A673 (cell line): ENCODE measurements around the gene ULK4. TPM values are rescaled to one million over a fixed set of nuclear protein-coding genes. Genes with fewer than 3 reads are reported as not detected.

Experiments used
- BruUV-seq: library from RNA; stranded (reverse); fragments of 400-500 nt; replicated peaks from 2 replicates; lab custom pipeline; 2021; lab: Mats Ljungman, UMichigan
- CTCF ChIA-PET: fragments of 300-600 bp; sonication (Branson Sonifier 250); formaldehyde crosslinking; loops from one replicate; lab custom pipeline; 2022; ENCODE audit warnings: antibody characterized with exemption; lab: Charles Lee
- POLR2A ChIA-PET: fragments of 300-600 bp; sonication (Branson Sonifier 250); formaldehyde crosslinking; loops from one replicate; lab custom pipeline; 2022; ENCODE audit warnings: antibody characterized with exemption; ENCODE audit not compliant: low non-redundant PET; lab: Charles Lee
- DNase-seq: peaks from one replicate; pipeline ENCODE4 v3.0.0-alpha.2; 2015; ENCODE audit warnings: low spot score
- H3K27ac ChIP-seq: fragments of 200-600 bp; sonication (generic); 2 replicates; pipeline ENCODE4 v1.5.1; 2016; ENCODE audit warnings: mixed run types, low read depth, mild to moderate bottlenecking, mixed read lengths, antibody characterized with exemption, low read length; ENCODE audit not compliant: poor library complexity, severe bottlenecking
- H3K27me3 ChIP-seq: fragments of 200-600 bp; sonication (generic); replicated peaks from 2 replicates; pipeline ENCODE4 v1.6.1; 2017; ENCODE audit warnings: mixed run types, low read depth, mild to moderate bottlenecking, mixed read lengths, antibody characterized with exemption, low read length; ENCODE audit not compliant: insufficient read depth, poor library complexity
- H3K36me3 ChIP-seq: fragments of 200-600 bp; sonication (generic); 2 replicates; pipeline ENCODE4 v1.6.1; 2016; ENCODE audit warnings: mixed run types, mild to moderate bottlenecking, mixed read lengths, antibody characterized with exemption, low read length; ENCODE audit not compliant: insufficient read depth, poor library complexity, severe bottlenecking
- H3K4me1 ChIP-seq: fragments of 200-600 bp; sonication (generic); 2 replicates; pipeline ENCODE4 v1.6.1; 2017; ENCODE audit warnings: mixed run types, mild to moderate bottlenecking, mixed read lengths, antibody characterized with exemption, low read length; ENCODE audit not compliant: insufficient read depth, poor library complexity, severe bottlenecking
- H3K4me3 ChIP-seq: fragments of 200-600 bp; sonication (generic); 2 replicates; pipeline ENCODE4 v1.5.1; 2016; ENCODE audit warnings: low read depth, mixed run types, mild to moderate bottlenecking, mixed read lengths, low read length; ENCODE audit not compliant: poor library complexity, severe bottlenecking
- H3K9me3 ChIP-seq: fragments of 200-600 bp; sonication (generic); 2 replicates; pipeline ENCODE4 v1.6.1; 2016; ENCODE audit warnings: mixed run types, low read depth, mild to moderate bottlenecking, mixed read lengths, antibody characterized with exemption, low read length; ENCODE audit not compliant: poor library complexity, severe bottlenecking
- CTCF ChIP-seq: fragments of 300-800, 200-600 bp; sonication (generic); conservative IDR thresholded peaks from 2 replicates; pipeline ENCODE4 v1.5.1; 2017; ENCODE audit warnings: low read depth, mild to moderate bottlenecking, antibody characterized with exemption, low read length, moderate library complexity, mixed read lengths
- EZH2 ChIP-seq: fragments of 200-600 bp; sonication (generic); IDR thresholded peaks from 2 replicates; pipeline ENCODE4 v1.6.1; 2017; ENCODE audit warnings: borderline replicate concordance, low read depth, mild to moderate bottlenecking, mixed read lengths, antibody characterized with exemption, low read length; ENCODE audit not compliant: poor library complexity, severe bottlenecking
- intact Hi-C: fragments of 100-400 bp; cut with micrococcal nuclease; formaldehyde crosslinking; loops from one replicate; pipeline ENCODE4 v1.10.0; 2022; ENCODE audit not compliant: unreplicated experiment
- total RNA-seq: library from RNA; stranded (reverse); gene quantifications from 2 replicates; pipeline ENCODE4 v1.2.3, GENCODE V29; 2021

Gene ULK4
- total RNA-seq, 1 experiment from 2014 or later = 7.4 TPM

GRCh38 chr3:41498847-41499246 lies 463.1 kb downstream of the ULK4 start:
- CTCF ChIA-PET = no interaction called here
- Histone ChIP-seq H3K27ac (no peak overlapping the region), H3K27me3 (no peaks in the 10 kb centered on the region), H3K4me1 (no peaks in the 10 kb centered on the region), H3K9me3 (no peaks in the 10 kb centered on the region), H3K4me3 (no peak overlapping the region), H3K36me3 (no peaks in the 10 kb centered on the region)
- POLR2A ChIA-PET = no interaction called here
- intact Hi-C loops = no loop called here
- no peak for DNase-seq
- TF ChIP-seq CTCF (no peak), EZH2 (no peak)
- BruUV-seq = no TSS peak

GRCh38 chr3:41490360-41490759 lies 471.5 kb downstream of the ULK4 start:
- CTCF ChIA-PET = no interaction called here
- no peak for DNase-seq
- Histone ChIP-seq H3K4me1 (no peaks in the 10 kb centered on the region), H3K4me3 (no peak overlapping the region), H3K27ac (no peak overlapping the region), H3K27me3 (no peaks in the 10 kb centered on the region), H3K9me3 (no peaks in the 10 kb centered on the region), H3K36me3 (no peaks in the 10 kb centered on the region)
- intact Hi-C loops = no loop called here
- BruUV-seq = no TSS peak
- TF ChIP-seq EZH2 (no peak), CTCF (no peak)
- POLR2A ChIA-PET = no interaction called here

GRCh38 chr3:41489231-41489630 lies 472.7 kb downstream of the ULK4 start:
- no peaks in the 10 kb centered on the region for H3K4me1 ChIP-seq
- no peaks in the 10 kb centered on the region for H3K27me3 ChIP-seq
- TF ChIP-seq CTCF (no peak), EZH2 (no peak)
- no peak overlapping the region for H3K27ac ChIP-seq
- no peak for DNase-seq
- intact Hi-C loops = no loop called here
- BruUV-seq = no TSS peak
- no peak overlapping the region for H3K4me3 ChIP-seq
- no peaks in the 10 kb centered on the region for H3K9me3 ChIP-seq
- no peaks in the 10 kb centered on the region for H3K36me3 ChIP-seq
- POLR2A ChIA-PET = no interaction called here
- CTCF ChIA-PET = no interaction called here
